Measurements from ENCODE around the gene MYCN.
"Not testable (repeated sequence)": the region's sequence is repeated elsewhere in the genome, so short reads cannot be mapped to it uniquely, and the experiment has no call there.

Gene MYCN

DNA sequence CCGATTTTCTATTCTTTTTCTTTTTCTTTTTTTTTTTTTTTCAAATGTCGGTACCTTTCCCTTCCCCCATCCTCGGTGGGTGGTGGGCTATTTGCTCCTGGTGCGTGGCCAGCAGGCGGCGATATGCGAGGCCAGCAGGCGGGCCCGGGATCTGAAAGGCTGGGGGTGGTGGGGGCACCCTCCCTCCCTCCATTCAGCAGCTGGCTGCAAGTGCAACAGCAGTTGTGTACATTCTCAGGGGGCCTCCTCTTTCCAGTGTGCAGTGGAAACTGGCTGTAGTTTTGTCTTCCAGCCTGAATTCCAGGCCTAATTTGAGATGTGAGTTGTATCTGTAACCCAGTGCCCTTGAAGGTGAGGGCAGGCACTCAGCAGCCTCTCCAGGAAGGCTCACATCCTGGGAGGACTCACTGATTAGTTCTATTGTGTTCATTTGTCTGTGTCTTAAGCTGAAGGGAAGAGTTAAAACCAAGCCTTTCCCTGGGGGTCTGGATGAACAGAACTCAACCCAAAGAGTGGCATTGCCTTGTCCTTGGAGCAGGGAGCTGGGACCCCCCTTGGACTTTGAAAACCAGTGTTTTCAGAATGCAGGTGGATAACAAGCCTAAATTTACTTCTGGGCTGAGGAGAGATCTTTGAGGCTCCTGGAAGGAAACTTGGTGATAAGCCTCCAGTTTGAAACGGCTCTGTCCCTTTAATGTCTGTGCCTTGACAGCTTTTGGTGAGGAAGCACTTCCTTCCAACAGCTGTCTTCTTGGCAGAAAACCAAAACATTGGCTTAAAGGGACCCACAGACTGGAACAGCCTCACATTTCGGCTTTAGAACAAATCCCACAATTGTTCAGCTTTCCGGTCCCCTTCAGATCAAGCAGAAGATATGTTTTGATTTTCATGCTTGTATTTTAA lies 3.3 kb downstream of the MYCN start:
- DNase-seq (ENCODE audit: low read depth in 2 of 2) = no peak

- no peak for DNase-seq (ENCODE audit: low read depth in 2 of 2)
These were observed 4.1 kb downstream of the MYCN start for GRCh38 chr2:15944325-15945017.

DNA sequence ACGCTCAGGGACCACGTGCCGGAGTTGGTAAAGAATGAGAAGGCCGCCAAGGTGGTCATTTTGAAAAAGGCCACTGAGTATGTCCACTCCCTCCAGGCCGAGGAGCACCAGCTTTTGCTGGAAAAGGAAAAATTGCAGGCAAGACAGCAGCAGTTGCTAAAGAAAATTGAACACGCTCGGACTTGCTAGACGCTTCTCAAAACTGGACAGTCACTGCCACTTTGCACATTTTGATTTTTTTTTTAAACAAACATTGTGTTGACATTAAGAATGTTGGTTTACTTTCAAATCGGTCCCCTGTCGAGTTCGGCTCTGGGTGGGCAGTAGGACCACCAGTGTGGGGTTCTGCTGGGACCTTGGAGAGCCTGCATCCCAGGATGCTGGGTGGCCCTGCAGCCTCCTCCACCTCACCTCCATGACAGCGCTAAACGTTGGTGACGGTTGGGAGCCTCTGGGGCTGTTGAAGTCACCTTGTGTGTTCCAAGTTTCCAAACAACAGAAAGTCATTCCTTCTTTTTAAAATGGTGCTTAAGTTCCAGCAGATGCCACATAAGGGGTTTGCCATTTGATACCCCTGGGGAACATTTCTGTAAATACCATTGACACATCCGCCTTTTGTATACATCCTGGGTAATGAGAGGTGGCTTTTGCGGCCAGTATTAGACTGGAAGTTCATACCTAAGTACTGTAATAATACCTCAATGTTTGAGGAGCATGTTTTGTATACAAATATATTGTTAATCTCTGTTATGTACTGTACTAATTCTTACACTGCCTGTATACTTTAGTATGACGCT lies 5.8 kb downstream of the MYCN start:
- no peak for DNase-seq (ENCODE audit: low read depth in 2 of 2)

DNA sequence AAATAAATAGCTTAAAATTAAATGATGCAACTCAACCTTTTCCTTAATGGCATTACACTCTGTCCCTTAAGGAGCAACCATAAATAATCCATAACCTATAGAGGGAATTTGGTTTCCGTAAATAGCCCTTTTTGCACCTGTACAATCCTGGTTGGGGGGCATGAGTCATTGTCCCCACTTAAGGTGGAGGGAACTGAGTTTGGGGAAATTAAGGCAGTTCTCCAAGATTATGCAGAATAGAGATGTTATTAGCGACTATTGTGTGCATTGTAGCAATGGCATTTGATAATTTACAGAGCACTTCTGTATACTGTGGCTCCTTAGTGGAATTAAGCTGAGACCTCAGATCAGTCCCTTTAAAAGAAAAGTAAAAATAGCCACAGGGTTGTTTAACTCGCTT lies 6.6 kb downstream of the MYCN start:
- no peak for DNase-seq (ENCODE audit: low read depth in 2 of 2)

DNA sequence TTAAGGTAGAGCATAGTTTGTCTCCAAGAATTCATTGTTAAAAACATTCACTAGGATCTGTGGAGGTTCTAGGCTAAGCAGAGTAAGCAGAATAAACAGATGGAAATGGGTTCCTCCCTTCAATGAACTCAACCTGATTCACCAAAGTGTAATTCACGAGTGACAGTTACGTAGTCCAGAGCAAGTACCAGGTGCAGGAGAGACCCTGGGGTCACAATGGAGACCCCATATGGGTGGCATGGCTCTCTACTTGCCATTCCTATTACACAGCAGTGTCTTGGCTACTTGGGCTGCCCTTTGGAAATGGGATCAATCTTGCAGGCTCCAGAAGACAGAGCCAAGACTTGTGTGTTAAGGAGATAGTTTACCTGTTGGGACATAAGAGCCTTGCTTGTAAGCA lies 7.1 kb downstream of the MYCN start:
- no peak for DNase-seq (ENCODE audit: low read depth in 2 of 2)

- no peak for DNase-seq (ENCODE audit: low read depth in 2 of 2)
These were observed 8.3 kb downstream of the MYCN start for GRCh38 chr2:15948704-15948957.

GRCh38 chr2:15949126-15949525 lies 8.8 kb downstream of the MYCN start:
- DNase-seq (ENCODE audit: low read depth in 2 of 2) = no peak

DNA sequence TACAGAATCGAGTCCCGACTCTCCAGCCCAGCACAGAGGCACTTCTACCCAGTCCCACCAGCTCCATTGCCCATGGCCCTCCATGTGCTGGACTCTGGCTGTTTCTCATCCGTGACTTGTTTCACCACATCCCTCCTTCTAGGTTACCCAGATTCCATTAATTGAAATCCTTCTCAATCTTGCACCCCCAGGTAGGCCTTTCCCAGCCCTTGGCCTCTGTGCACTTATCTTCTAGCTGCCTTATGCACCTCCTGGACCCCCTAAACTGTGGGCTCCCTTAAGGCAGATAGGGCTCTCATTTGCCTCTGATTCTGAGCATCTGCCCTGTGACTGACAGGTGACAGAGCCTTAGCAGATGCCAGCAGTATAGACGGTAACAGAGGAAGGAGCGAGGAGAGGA lies 9.2 kb downstream of the MYCN start:
- no peak for DNase-seq (ENCODE audit: low read depth in 2 of 2)

DNA sequence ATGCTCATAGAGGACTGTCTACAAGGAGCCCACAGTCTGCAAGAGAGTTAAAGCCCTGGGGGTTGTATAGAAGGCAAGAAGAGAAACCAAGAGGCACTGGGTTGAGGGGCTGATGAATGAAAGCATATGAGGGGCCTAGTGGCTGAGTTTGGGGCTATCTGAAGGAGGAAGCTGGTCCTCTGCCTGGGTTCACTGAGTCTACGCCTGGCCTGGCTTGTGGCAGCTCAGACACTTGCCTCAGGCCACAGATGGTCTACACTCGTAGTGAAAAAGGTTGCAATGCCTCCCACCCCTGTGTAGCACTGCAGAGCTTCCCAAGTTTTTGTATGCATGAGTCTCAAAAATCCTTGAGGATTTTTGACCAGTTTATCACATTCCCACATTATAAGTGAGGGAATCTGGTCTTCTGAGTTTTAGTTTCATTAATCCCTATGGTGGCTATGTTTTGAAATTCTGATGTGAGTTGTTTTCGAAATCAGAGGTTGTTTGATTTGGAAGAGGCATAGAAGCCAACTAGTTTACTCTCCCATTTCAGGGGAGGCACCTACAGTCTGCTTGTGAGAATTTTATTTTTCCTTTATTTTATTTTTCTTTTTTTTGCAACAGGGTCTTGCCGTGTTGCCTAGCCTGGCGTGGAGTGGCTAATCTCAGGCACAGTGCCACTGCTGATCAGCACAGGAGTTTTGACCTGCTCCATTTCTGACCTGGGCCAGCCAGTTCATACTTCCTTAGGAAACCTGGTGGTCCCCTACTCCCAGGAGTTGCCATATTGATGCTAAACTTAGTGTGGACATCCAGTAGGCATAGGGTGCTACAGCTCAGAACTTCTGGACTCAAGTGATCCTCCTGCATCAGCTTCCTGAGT lies 10.0 kb downstream of the MYCN start:
- no peak for DNase-seq (ENCODE audit: low read depth in 2 of 2)

GRCh38 chr2:15951936-15952335 lies 11.6 kb downstream of the MYCN start:
- not testable (repeated sequence) for DNase-seq (ENCODE audit: low read depth in 2 of 2)

GRCh38 chr2:15952451-15953146 lies 12.2 kb downstream of the MYCN start:
- no peak for DNase-seq (ENCODE audit: low read depth in 2 of 2)

DNA sequence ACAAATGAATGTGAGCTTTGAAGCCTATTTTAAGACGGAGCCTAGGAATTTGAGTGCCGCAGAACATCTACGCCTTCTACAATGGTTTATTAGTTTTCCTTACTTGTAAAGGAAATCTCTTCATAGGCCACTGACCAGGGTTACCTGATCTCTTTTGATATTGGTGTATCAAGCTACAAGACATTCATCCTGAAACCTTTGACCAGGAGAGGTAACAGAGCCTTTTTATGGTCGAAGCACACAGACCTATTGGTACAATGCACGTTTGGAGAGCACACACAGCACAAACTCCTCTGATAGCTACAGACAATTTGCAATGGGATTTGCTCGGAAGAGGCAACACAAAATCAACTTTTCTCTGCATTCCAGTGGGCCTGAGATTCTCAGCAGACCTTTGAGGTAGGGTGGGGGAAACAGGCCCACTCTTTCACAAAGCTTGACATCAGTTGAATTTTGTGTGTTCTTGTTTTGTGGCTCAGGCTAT lies 12.8 kb downstream of the MYCN start:
- no peak for DNase-seq (ENCODE audit: low read depth in 2 of 2)

DNA sequence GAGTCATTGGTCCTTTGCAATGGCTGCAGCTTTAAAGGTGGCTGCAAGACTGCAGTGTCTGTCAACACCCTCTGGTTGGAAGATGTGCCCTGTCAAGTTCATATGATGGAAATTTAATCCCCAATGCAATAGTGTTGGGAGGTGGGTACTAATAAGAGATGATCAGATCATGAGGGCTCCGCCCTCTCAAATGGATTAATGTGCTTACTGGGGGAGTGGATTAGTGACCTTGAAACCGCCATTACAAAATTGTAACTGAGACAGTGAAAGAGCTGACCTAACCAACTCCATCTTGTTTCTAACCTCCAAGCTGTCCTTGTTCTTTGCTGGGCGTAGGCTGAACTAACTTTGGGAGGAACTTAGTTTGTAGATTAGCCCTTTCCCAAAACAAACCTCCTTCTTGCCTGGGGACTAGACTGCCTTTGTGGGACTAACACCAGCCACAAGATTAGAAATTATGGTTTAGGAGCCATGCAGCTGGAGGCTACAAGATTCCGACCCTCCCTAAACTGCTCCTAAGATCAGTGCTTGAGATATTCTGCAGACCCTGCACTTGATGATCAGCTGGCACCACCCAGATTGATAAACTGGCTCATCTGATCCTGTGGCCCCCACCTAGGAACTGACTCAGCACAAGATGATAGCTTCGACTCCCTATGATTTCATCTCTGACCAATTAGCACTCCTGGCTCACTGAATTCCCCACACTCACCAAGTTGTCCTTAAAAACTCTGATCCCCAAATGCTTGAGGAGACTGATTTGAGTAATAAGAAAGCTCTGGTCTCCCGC lies 13.7 kb downstream of the MYCN start:
- no peak for DNase-seq (ENCODE audit: low read depth in 2 of 2)

GRCh38 chr2:15954761-15955160 lies 14.4 kb downstream of the MYCN start:
- no peak for DNase-seq (ENCODE audit: low read depth in 2 of 2)

GRCh38 chr2:15955232-15955988 lies 15.1 kb downstream of the MYCN start:
- no peak for DNase-seq (ENCODE audit: low read depth in 2 of 2)

DNA sequence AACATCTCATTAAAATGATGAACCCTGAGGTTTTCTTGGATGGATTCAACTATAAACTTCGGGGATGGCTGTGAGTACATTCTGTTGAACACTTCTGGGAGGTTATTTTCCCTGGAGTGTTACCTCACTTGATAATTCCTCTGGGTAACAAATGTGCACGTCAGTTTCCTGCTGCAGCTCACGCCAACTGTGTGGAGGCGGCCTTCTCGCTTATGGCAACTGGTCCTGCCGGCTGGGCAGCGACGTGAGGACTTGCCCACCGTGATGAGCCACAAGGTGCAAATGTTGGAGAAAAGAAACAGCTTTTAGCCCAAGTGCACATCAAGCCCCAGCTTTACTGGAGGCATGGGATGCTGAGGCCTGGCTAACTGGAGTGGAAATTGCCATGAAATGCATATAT lies 15.9 kb downstream of the MYCN start:
- no peak for DNase-seq (ENCODE audit: low read depth in 2 of 2)

GRCh38 chr2:15956751-15957736 lies 16.7 kb downstream of the MYCN start:
- no peak for DNase-seq (ENCODE audit: low read depth in 2 of 2)

Data from stimulated activated CD4-positive, alpha-beta T cell treated with anti-CD3 and anti-CD28 coated beads, Interleukin-1b, Interleukin-23, amount 100 ng/mL, for 4 hours (primary cell).